HEK293 (cell line): Measurements from ENCODE around the gene ASCC2.

Source experiments
- ZNF140 ChIP-seq: fragments of 450-650 bp; formaldehyde crosslinking; IDR thresholded peaks from 2 replicates; pipeline ENCODE4 v1.5.1; 2016; ENCODE audit warnings: missing biosample characterization, missing genetic modification characterization
- ZNF530 ChIP-seq: fragments of 450-650 bp; formaldehyde crosslinking; IDR thresholded peaks from 2 replicates; pipeline ENCODE4 v1.5.1; 2016; ENCODE audit warnings: low read depth, missing biosample characterization, missing genetic modification characterization
- ZNF549 ChIP-seq: fragments of 450-650 bp; IDR thresholded peaks from 2 replicates; pipeline ENCODE4 v1.5.1; 2018; ENCODE audit warnings: missing biosample characterization, missing genetic modification characterization, mild to moderate bottlenecking, inconsistent platforms, moderate library complexity
- TF ChIP-seq, protein P1 (sequence below): fragments of 450-650 bp; formaldehyde crosslinking; IDR thresholded peaks from 2 replicates; pipeline ENCODE4 v1.5.1; 2016; ENCODE audit warnings: missing biosample characterization, missing genetic modification characterization
- TF ChIP-seq, protein P2 (sequence below): fragments of 450-650 bp; formaldehyde crosslinking; IDR thresholded peaks from 2 replicates; pipeline ENCODE4 v1.5.1; 2016; ENCODE audit warnings: missing biosample characterization, missing genetic modification characterization

DNA sequence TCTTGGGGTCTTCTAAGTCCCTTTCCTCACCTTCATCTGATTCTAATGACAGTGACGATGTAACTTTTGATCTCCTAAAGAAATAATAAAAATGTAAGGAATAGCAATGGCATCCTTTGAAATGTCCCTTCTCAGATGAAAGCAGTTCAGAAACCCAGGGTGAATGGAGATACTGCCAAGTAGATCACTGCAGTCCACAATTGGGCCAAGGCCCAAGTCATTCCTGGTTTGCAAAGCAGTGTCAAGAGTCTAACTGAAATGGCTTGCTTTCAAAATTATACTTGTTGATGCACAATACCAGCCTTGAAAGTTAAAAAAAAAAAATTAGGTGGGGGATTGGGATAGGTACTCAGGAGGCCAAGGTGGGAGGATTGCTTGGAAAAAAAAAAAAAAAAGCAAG, 20.4 kb downstream of the ASCC2 start:
- TF ChIP-seq ZNF549 (tag by site-specific recombination) (no peak), ZNF140 (tag by site-specific recombination) (no peak), ZNF530 (no peak)
- TF ChIP-seq, protein P1, sequence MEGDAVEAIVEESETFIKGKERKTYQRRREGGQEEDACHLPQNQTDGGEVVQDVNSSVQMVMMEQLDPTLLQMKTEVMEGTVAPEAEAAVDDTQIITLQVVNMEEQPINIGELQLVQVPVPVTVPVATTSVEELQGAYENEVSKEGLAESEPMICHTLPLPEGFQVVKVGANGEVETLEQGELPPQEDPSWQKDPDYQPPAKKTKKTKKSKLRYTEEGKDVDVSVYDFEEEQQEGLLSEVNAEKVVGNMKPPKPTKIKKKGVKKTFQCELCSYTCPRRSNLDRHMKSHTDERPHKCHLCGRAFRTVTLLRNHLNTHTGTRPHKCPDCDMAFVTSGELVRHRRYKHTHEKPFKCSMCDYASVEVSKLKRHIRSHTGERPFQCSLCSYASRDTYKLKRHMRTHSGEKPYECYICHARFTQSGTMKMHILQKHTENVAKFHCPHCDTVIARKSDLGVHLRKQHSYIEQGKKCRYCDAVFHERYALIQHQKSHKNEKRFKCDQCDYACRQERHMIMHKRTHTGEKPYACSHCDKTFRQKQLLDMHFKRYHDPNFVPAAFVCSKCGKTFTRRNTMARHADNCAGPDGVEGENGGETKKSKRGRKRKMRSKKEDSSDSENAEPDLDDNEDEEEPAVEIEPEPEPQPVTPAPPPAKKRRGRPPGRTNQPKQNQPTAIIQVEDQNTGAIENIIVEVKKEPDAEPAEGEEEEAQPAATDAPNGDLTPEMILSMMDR: no peak
- TF ChIP-seq, protein P2, sequence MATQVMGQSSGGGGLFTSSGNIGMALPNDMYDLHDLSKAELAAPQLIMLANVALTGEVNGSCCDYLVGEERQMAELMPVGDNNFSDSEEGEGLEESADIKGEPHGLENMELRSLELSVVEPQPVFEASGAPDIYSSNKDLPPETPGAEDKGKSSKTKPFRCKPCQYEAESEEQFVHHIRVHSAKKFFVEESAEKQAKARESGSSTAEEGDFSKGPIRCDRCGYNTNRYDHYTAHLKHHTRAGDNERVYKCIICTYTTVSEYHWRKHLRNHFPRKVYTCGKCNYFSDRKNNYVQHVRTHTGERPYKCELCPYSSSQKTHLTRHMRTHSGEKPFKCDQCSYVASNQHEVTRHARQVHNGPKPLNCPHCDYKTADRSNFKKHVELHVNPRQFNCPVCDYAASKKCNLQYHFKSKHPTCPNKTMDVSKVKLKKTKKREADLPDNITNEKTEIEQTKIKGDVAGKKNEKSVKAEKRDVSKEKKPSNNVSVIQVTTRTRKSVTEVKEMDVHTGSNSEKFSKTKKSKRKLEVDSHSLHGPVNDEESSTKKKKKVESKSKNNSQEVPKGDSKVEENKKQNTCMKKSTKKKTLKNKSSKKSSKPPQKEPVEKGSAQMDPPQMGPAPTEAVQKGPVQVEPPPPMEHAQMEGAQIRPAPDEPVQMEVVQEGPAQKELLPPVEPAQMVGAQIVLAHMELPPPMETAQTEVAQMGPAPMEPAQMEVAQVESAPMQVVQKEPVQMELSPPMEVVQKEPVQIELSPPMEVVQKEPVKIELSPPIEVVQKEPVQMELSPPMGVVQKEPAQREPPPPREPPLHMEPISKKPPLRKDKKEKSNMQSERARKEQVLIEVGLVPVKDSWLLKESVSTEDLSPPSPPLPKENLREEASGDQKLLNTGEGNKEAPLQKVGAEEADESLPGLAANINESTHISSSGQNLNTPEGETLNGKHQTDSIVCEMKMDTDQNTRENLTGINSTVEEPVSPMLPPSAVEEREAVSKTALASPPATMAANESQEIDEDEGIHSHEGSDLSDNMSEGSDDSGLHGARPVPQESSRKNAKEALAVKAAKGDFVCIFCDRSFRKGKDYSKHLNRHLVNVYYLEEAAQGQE: no peak
